Measurements from ENCODE around the gene RALGAPA2.

- TF ChIP-seq CTCF (IDR thresholded peaks at IDR 0.05) (no peak), POLR2A (IDR thresholded peaks at IDR 0.05) (no peak)
Observed at GRCh38 chr20:20580139-20580538, 132.3 kb downstream of the RALGAPA2 start.

Data from thyroid gland (tissue), 4 donors.